Caco-2 (cell line): ENCODE results near the gene HSD17B3. TPM values are rescaled to one million over a fixed set of nuclear protein-coding genes. Genes with fewer than 3 reads are reported as not detected.

Source experiments
- BruUV-seq: library from RNA; stranded (reverse); fragments of 400-500 nt; replicated peaks from 2 replicates; lab custom pipeline; 2021; lab: Mats Ljungman, UMichigan
- CTCF ChIA-PET: fragments of 300-600 bp; sonication (Branson Sonifier 250); formaldehyde crosslinking; loops from one replicate; lab custom pipeline; 2022; ENCODE audit warnings: antibody characterized with exemption; lab: Charles Lee
- POLR2A ChIA-PET: fragments of 300-600 bp; sonication (Branson Sonifier 250); formaldehyde crosslinking; loops from one replicate; lab custom pipeline; 2022; ENCODE audit warnings: antibody characterized with exemption; lab: Charles Lee
- DNase-seq, 2 experiments: peaks; one replicate each; pipeline versions ENCODE4 v3.0.0 to v3.0.0-alpha.2; 2020 to 2022
- H3K27me3 ChIP-seq: replicated peaks from 2 replicates; pipeline ENCODE4 v1.6.0; 2011; ENCODE audit warnings: low read length; ENCODE audit not compliant: control insufficient read depth, insufficient read depth
- H3K36me3 ChIP-seq: 2 replicates; pipeline ENCODE4 v1.5.1; 2011; ENCODE audit warnings: low read length; ENCODE audit not compliant: control insufficient read depth, insufficient read depth
- H3K4me1 ChIP-seq: fragments of 250-450 bp; sonication (Bioruptor Pico); 2 replicates; pipeline ENCODE4 v1.5.1; 2020; ENCODE audit warnings: mild to moderate bottlenecking
- H3K4me3 ChIP-seq: 2 replicates; pipeline ENCODE4 v1.5.1; 2011; ENCODE audit warnings: low read depth, mild to moderate bottlenecking, control low read depth, low read length
- H3K9me3 ChIP-seq: fragments of 250-450 bp; sonication (Bioruptor Pico); 2 replicates; pipeline ENCODE4 v1.5.1; 2020; ENCODE audit warnings: mild to moderate bottlenecking, moderate library complexity
- H3K27ac Mint-ChIP-seq: one replicate; pipeline ENCODE4 v1.8.0; 2022; ENCODE audit warnings: mixed read lengths; ENCODE audit not compliant: unreplicated experiment
- H3K27me3 Mint-ChIP-seq: one replicate; pipeline ENCODE4 v1.8.0; 2022; ENCODE audit warnings: mixed read lengths; ENCODE audit not compliant: insufficient read depth, unreplicated experiment
- H3K36me3 Mint-ChIP-seq: one replicate; pipeline ENCODE4 v1.8.0; 2022; ENCODE audit warnings: mild to moderate bottlenecking, mixed read lengths; ENCODE audit not compliant: insufficient read depth, unreplicated experiment
- H3K4me1 Mint-ChIP-seq: one replicate; pipeline ENCODE4 v1.8.0; 2022; ENCODE audit warnings: low read depth, mixed read lengths; ENCODE audit not compliant: unreplicated experiment
- H3K4me3 Mint-ChIP-seq: one replicate; pipeline ENCODE4 v1.8.0; 2022; ENCODE audit warnings: mild to moderate bottlenecking, moderate library complexity, mixed read lengths; ENCODE audit not compliant: unreplicated experiment
- H3K9me3 Mint-ChIP-seq: one replicate; pipeline ENCODE4 v1.8.0; 2022; ENCODE audit warnings: mixed read lengths; ENCODE audit not compliant: unreplicated experiment
- intact Hi-C: fragments of 100-400 bp; cut with micrococcal nuclease; formaldehyde crosslinking; loops from one replicate; pipeline ENCODE4 v1.10.0; 2022; ENCODE audit not compliant: unreplicated experiment
- total RNA-seq: library from RNA; stranded (reverse); gene quantifications from 2 replicates; pipeline ENCODE4 v1.2.3, GENCODE V29; 2022
- TF ChIP-seq, protein P1 (sequence below), 2 experiments: fragments of 200-600 bp in 1 of 2; IDR thresholded peaks; 1 replicate in 1 of 2; 2 replicates in 1 of 2; pipeline versions ENCODE4 v1.5.1 to v1.8.0; 2011 to 2022; ENCODE audit warnings: antibody characterized with exemption in 1 of 2, control low read depth in 1 of 2, inconsistent platforms in 1 of 2, low read depth in 1 of 2, low read length in 1 of 2, mild to moderate bottlenecking in 1 of 2, moderate library complexity in 1 of 2; ENCODE audit not compliant: insufficient read depth in 1 of 2, severe bottlenecking in 1 of 2, unreplicated experiment in 1 of 2

The HSD17B3 gene
- total RNA-seq, 1 experiment from 2014 or later, result not detected

DNA sequence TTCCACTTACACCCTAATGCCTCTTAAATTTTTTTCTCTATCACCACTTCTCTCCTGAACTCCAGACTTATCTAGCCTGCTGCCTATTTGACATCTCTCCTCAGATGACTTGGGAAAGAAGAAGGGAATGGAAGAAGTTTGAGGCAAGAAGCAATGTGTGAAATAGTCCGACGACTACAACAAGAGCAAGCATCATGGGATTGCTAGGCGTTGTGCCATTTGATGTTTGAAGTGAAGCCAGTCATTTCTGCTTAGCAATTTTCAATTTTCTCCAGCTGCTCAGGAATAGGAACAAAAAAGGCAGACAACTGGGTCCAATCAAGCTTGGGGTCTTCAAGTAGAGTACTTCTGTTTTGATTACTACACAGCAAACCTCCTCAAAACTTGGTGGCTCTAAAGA, 106.4 kb downstream of the HSD17B3 start:
- H3K36me3 ChIP-seq, result no peaks in the 10 kb centered on the region
- DNase-seq, result no peak
- no peak overlapping the region for H3K27ac Mint-ChIP-seq
- no TSS peak for BruUV-seq
- H3K4me1 ChIP-seq, result 0 out of 2 replicates have a peak, but pooled peaks cover 3% of the 10 kb centered on the region
- intact Hi-C loops, result no loop called here
- peaks cover 2% of the 10 kb centered on the region; the same call in 1 of the 2 replicates for H3K9me3 ChIP-seq
- TF ChIP-seq, protein P1, sequence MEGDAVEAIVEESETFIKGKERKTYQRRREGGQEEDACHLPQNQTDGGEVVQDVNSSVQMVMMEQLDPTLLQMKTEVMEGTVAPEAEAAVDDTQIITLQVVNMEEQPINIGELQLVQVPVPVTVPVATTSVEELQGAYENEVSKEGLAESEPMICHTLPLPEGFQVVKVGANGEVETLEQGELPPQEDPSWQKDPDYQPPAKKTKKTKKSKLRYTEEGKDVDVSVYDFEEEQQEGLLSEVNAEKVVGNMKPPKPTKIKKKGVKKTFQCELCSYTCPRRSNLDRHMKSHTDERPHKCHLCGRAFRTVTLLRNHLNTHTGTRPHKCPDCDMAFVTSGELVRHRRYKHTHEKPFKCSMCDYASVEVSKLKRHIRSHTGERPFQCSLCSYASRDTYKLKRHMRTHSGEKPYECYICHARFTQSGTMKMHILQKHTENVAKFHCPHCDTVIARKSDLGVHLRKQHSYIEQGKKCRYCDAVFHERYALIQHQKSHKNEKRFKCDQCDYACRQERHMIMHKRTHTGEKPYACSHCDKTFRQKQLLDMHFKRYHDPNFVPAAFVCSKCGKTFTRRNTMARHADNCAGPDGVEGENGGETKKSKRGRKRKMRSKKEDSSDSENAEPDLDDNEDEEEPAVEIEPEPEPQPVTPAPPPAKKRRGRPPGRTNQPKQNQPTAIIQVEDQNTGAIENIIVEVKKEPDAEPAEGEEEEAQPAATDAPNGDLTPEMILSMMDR (IDR thresholded peaks at IDR 0.05; ENCODE audit: insufficient read depth in 1 of 2, low read depth in 1 of 2, low read length in 1 of 2, severe bottlenecking in 1 of 2, unreplicated experiment in 1 of 2), result no peak
- ChIA-PET CTCF (interaction anchor here (0.6 kb wide), 1 partner anchor 23 kb away, joined by 3 read pairs; no protein-coding TSS in a partner anchor), POLR2A (no interaction called here)
- no peaks in the 10 kb centered on the region for H3K36me3 Mint-ChIP-seq
- H3K9me3 Mint-ChIP-seq, result peaks cover 28% of the 10 kb centered on the region
- no peaks in the 10 kb centered on the region for H3K27me3 Mint-ChIP-seq
- no peak overlapping the region for H3K4me3 ChIP-seq
- no peak overlapping the region for H3K4me3 Mint-ChIP-seq
- no peaks in the 10 kb centered on the region for H3K4me1 Mint-ChIP-seq
- H3K27me3 ChIP-seq, result no peaks in the 10 kb centered on the region

DNA sequence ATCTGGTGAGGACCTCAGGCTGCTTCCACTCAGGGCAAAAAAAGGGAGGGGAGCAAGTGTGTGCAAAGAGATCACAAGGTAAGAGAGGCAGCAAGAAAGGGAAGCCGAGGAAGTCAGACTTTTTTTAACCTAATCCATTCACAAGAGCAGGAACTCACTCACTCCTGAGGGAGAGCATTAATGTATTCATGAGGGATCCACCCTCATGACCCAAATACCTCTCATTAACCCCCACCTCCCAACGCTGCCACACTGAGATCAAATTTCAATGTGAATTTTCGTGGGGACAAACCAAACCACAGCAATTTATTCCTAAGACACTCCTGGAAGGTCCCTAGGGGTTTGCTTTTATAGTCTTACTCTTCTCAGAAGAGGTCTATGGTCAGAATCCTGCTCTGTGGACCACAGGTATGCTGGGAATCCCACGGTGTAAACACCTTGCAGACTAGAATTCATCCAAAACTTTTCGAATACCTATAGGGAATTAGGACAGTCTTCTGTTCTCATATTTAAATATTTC, 108.7 kb downstream of the HSD17B3 start:
- Mint-ChIP-seq H3K9me3 (peaks cover 31% of the 10 kb centered on the region), H3K27ac (no peak overlapping the region), H3K4me1 (no peaks in the 10 kb centered on the region), H3K36me3 (no peaks in the 10 kb centered on the region), H3K27me3 (no peaks in the 10 kb centered on the region), H3K4me3 (no peak overlapping the region)
- Histone ChIP-seq H3K4me1 (0 out of 2 replicates have a peak, but pooled peaks cover 3% of the 10 kb centered on the region), H3K9me3 (peaks cover 15% of the 10 kb centered on the region), H3K4me3 (no peak overlapping the region), H3K27me3 (no peaks in the 10 kb centered on the region), H3K36me3 (no peaks in the 10 kb centered on the region)
- POLR2A ChIA-PET, result no interaction called here
- CTCF ChIA-PET, result no interaction called here
- intact Hi-C loops, result no loop called here
- DNase-seq, result no peak
- no TSS peak for BruUV-seq
- TF ChIP-seq, protein P1 (IDR thresholded peaks at IDR 0.05; ENCODE audit: insufficient read depth in 1 of 2, low read depth in 1 of 2, low read length in 1 of 2, severe bottlenecking in 1 of 2, unreplicated experiment in 1 of 2), result no peak

DNA sequence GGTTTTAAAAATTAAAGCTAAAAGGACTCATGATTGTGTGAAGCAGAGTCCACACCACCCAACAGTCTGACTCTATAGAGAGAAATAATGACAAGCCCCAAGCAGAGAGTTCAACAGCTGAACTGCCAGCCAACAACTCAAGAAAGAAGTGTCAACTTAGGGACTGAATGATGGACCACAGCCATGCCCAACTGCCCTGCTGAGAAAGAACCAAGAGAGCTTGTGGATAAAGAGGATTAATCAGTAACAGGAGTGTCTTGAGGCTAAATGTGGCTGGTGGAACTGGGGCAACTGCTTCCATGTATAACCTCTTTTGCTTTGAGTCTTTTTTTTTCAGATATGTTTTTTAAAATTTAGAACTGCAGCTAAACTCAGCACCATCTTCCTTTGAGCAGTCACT, 109.3 kb downstream of the HSD17B3 start:
- ChIA-PET CTCF (no interaction called here), POLR2A (no interaction called here)
- H3K36me3 ChIP-seq, result no peaks in the 10 kb centered on the region
- peaks cover 15% of the 10 kb centered on the region for H3K9me3 ChIP-seq
- TF ChIP-seq, protein P1 (IDR thresholded peaks at IDR 0.05; ENCODE audit: insufficient read depth in 1 of 2, low read depth in 1 of 2, low read length in 1 of 2, severe bottlenecking in 1 of 2, unreplicated experiment in 1 of 2), result no peak
- H3K27me3 Mint-ChIP-seq, result no peaks in the 10 kb centered on the region
- intact Hi-C loops, result no loop called here
- H3K27me3 ChIP-seq, result no peaks in the 10 kb centered on the region
- H3K4me3 ChIP-seq, result no peak overlapping the region
- 0 out of 2 replicates have a peak, but pooled peaks cover 3% of the 10 kb centered on the region for H3K4me1 ChIP-seq
- no TSS peak for BruUV-seq
- H3K4me1 Mint-ChIP-seq, result no peaks in the 10 kb centered on the region
- peaks cover 31% of the 10 kb centered on the region for H3K9me3 Mint-ChIP-seq
- no peak overlapping the region for H3K27ac Mint-ChIP-seq
- DNase-seq, result no peak
- H3K4me3 Mint-ChIP-seq, result no peak overlapping the region
- no peaks in the 10 kb centered on the region for H3K36me3 Mint-ChIP-seq
